GM12878 (cell line): ENCODE data around the gene SIDT2.

ENCODE experiments used
- FOXK2 ChIP-seq: fragments of 450-650 bp; IDR thresholded peaks from 2 replicates; pipeline ENCODE4 v1.6.1; 2017; ENCODE audit warnings: mild to moderate bottlenecking, moderate library complexity
- RB1 ChIP-seq: fragments of 450-650 bp; formaldehyde crosslinking; IDR thresholded peaks from 2 replicates; pipeline ENCODE4 v1.6.1; 2017; ENCODE audit warnings: mild to moderate bottlenecking, borderline replicate concordance

DNA sequence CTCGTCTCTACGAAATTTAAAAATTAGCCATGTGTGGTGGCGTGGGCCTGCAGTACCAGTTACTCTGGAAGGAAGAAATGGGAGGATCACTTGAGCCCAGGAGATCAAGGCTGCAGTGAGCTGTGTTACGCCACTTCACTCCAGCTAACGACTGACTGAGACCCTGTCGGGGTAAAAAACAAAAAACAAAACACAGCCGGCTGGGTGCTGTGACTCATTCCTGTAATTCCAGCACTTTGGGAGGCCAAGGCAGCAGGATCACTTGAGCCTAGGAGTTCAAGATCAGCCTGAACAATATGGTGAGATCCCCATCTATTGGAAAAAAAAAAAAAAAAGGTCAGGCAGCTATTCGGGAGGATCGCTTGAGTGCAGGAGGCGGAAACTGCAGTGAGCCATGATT is 32.0 kb upstream of the SIDT2 start:
- TF ChIP-seq RB1, result no peak
- no peak for TF ChIP-seq FOXK2
